Sigmoid colon (tissue), 4 donors: Measurements from ENCODE around the gene RHOT1.

Source experiments
- CTCF ChIP-seq, 4 experiments: fragments of 450-650 bp in 3 of 4; fragments of 200-600 bp in 1 of 4; IDR thresholded peaks; one replicate each; pipeline ENCODE4 v1.5.1; 2016 to 2019; ENCODE audit warnings: antibody characterized with exemption in 4 of 4, mild to moderate bottlenecking in 3 of 4, moderate library complexity in 2 of 4
- EP300 ChIP-seq, 4 donors: sonication (generic); formaldehyde crosslinking; IDR thresholded peaks; one replicate each; pipeline ENCODE4 v1.6.1; 2017; ENCODE audit warnings: antibody characterized with exemption in 4 of 4
- POLR2A ChIP-seq, 2 donors: fragments of 450-650 bp; IDR thresholded peaks; one replicate each; pipeline ENCODE4 v1.6.1; 2016; ENCODE audit warnings: antibody characterized with exemption in 2 of 2, mild to moderate bottlenecking in 2 of 2, moderate library complexity in 2 of 2
- POLR2AphosphoS5 ChIP-seq, 4 donors: sonication (generic); formaldehyde crosslinking; IDR thresholded peaks; one replicate each; pipeline ENCODE4 v1.6.1; 2017; ENCODE audit warnings: antibody characterized with exemption in 4 of 4

GRCh38 chr17:32152130-32152529, 9.8 kb downstream of the RHOT1 start:
- no peak for TF ChIP-seq CTCF (IDR thresholded peaks at IDR 0.05)
- TF ChIP-seq POLR2A (IDR thresholded peaks at IDR 0.05), result no peak
- no peak for TF ChIP-seq POLR2AphosphoS5 (IDR thresholded peaks at IDR 0.05)
- TF ChIP-seq EP300 (IDR thresholded peaks at IDR 0.05), result no peak
